BJ (cell line): ENCODE results near the gene COPG2. TPM values are rescaled to one million over a fixed set of nuclear protein-coding genes. Genes with fewer than 3 reads are reported as not detected.
A peak's percentile ranks its signal among the peaks of the same experiment; 100 is the strongest.

Experiments used
- CTCF ChIA-PET: fragments of 350-600 bp; formaldehyde crosslinking; extraction: SDS; loops from one replicate; lab custom pipeline; 2021; ENCODE audit warnings: antibody characterized with exemption, inconsistent platforms; lab: Yijun Ruan, JAX
- POLR2A ChIA-PET: fragments of 300-600 bp; sonication (Branson Sonifier 250); formaldehyde crosslinking; extraction: SDS; loops from one replicate; lab custom pipeline; 2021; ENCODE audit warnings: antibody characterized with exemption; lab: Charles Lee
- DNase-seq: peaks from one replicate; pipeline ENCODE4 v3.0.0-alpha.2; 2011; ENCODE audit warnings: low read depth
- H3K27me3 ChIP-seq: 2 replicates; pipeline ENCODE4 v1.6.0; 2011; ENCODE audit warnings: low read length; ENCODE audit not compliant: control insufficient read depth, insufficient read depth
- H3K36me3 ChIP-seq: 2 replicates; pipeline ENCODE4 v1.5.1; 2011; ENCODE audit warnings: low read length; ENCODE audit not compliant: control insufficient read depth, insufficient read depth
- H3K4me3 ChIP-seq: 2 replicates; pipeline ENCODE4 v1.5.1; 2011; ENCODE audit warnings: low read depth, mild to moderate bottlenecking, control low read depth, low read length
- CTCF ChIP-seq: IDR thresholded peaks from 2 replicates; pipeline ENCODE4 v1.5.1; 2011; ENCODE audit warnings: low read depth, mild to moderate bottlenecking, control low read depth, inconsistent platforms, low read length, moderate library complexity; ENCODE audit not compliant: insufficient read depth
- polyA plus RNA-seq: library from polyadenylated mRNA; depleted of rRNA; stranded (reverse); fragments of >200 nt; gene quantifications from 2 replicates; pipeline ENCODE4 v1.2.3, GENCODE V29; 2011

The COPG2 gene
- polyA plus RNA-seq, 1 experiment: 22.1 TPM

DNA sequence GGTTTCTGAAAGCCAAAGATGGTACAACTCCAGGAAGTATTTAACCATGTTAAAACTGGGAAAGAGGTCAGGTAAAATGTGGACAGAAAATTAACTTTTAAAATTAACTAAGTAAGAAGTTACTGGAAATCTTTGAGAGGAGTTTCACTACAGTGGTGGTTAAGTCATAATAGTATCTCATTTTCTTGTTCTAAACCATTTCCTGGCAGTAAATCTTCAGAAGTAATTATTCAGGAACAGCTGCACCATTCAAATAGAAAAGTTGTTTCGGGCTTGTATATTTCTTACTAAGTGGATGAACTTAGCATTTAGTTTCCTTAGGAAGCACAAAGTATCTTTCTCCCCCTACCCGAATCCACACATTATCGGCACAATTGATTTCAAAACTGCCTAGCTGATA, 27.1 kb downstream of the COPG2 start:
- Histone ChIP-seq H3K4me3 (no peak overlapping the region), H3K36me3 (no peaks in the 10 kb centered on the region; the same call in 1 of the 2 replicates), H3K27me3 (no peaks in the 10 kb centered on the region)
- CTCF ChIA-PET: no interaction called here
- POLR2A ChIA-PET: no interaction called here
- DNase-seq: no peak
- no peak for TF ChIP-seq CTCF

- H3K36me3 ChIP-seq: no peaks in the 10 kb centered on the region; the same call in 1 of the 2 replicates
- H3K4me3 ChIP-seq: no peak overlapping the region
- POLR2A ChIA-PET: no interaction called here
- CTCF ChIA-PET: no interaction called here
- no peak for DNase-seq
- no peak for TF ChIP-seq CTCF
- no peaks in the 10 kb centered on the region for H3K27me3 ChIP-seq
Measured at GRCh38 chr7:130641040-130641439, 27.5 kb downstream of the COPG2 start.

DNA sequence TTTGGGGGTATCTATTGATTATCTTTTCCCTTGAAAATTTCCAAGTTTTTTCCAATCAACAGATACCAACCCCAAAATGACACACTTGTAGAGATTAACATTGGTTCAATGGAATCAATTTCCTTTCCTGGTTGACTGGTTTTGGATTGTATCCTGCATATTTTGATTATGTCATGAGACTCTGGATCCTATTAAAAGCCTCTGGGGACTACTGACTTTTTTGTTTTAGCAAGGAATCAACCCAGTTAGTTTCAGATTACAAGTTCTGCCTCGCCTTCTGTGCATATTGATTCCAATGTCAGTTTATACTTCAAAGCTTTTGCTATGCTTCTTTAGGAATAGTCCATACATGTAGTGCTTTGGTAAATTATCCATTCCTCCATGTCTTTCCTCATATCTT, 29.2 kb downstream of the COPG2 start:
- Histone ChIP-seq H3K4me3 (no peak overlapping the region), H3K27me3 (no peaks in the 10 kb centered on the region), H3K36me3 (no peaks in the 10 kb centered on the region; the same call in 1 of the 2 replicates)
- no peak for DNase-seq
- POLR2A ChIA-PET: no interaction called here
- CTCF ChIA-PET: no interaction called here
- no peak for TF ChIP-seq CTCF

DNA sequence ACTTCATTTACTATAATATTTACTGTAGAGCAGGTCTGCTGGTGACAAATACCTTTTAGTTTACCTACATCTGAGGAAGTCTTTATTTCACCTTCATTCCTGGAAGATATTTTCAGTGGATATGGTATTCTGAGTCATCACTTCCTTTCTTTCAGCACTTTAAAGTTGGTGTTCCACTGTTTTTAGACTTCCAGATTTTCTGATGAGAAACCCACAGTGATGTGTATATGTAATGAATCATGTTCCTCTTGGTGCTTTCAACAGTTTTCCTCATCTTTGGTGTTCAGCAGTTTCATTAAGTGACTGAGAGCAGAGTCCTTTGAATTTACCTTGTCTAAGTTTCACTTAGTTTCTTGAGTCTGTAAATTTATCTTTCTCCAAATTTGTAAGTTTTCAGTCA, 36.4 kb downstream of the COPG2 start:
- ChIA-PET POLR2A (no interaction called here), CTCF (no interaction called here)
- no peak overlapping the region for H3K4me3 ChIP-seq
- H3K36me3 ChIP-seq: no peaks in the 10 kb centered on the region
- no peaks in the 10 kb centered on the region for H3K27me3 ChIP-seq
- no peak for TF ChIP-seq CTCF
- DNase-seq: peak; percentile 6

DNA sequence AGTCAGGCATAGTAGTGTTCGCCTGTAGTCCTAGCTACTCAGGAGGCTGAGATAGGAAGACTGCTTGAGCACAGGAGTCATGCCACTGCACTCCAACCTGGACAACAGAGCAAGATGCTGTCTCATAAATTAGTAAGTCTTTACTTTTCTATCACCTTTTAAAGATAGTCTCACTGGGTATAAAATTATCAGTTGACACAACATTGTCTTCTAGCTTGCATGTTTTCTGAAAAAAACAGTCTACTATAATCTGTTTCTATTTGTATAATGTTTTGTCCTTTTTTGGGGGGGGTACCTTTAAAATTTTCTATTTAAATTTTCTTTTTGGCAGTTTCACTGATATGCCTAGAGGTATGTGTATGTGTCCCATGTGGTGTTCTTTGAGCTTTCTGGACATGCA, 39.6 kb downstream of the COPG2 start:
- Histone ChIP-seq H3K36me3 (no peaks in the 10 kb centered on the region), H3K4me3 (no peak overlapping the region), H3K27me3 (no peaks in the 10 kb centered on the region)
- CTCF ChIA-PET: no interaction called here
- no peak for TF ChIP-seq CTCF
- no peak for DNase-seq
- POLR2A ChIA-PET: no interaction called here
